ENCODE measurements around the gene MARCHF6. TPM values are rescaled to one million over a fixed set of nuclear protein-coding genes. Genes with fewer than 3 reads are reported as not detected.
"Not testable (repeated sequence)": the region's sequence is repeated elsewhere in the genome, so short reads cannot be mapped to it uniquely, and the experiment has no call there.

Gene MARCHF6
- polyA plus RNA-seq: 39.3 TPM

GRCh38 chr5:10353241-10354047 lies at the start of gene MARCHF6:
Gene MARCHF6 (plus strand): TSS chr5:10353695. CDS start chr5:10353899, 204 bp downstream.
- Mint-ChIP-seq H3K27me3 (no peaks in the 10 kb centered on the region), H3K27ac (peak within 1 kb of the TSS; percentile 98 to 99 (median 99)), H3K4me1 (peaks cover 26 to 41% (median 31%) of the 10 kb centered on the region in 3 donors), H3K9me3 (no peaks in the 10 kb centered on the region), H3K4me3 (peak within 1 kb of the TSS; percentile 96 to 100 (median 98)), H3K36me3 (peaks cover 3% of the 10 kb centered on the region)

DNA sequence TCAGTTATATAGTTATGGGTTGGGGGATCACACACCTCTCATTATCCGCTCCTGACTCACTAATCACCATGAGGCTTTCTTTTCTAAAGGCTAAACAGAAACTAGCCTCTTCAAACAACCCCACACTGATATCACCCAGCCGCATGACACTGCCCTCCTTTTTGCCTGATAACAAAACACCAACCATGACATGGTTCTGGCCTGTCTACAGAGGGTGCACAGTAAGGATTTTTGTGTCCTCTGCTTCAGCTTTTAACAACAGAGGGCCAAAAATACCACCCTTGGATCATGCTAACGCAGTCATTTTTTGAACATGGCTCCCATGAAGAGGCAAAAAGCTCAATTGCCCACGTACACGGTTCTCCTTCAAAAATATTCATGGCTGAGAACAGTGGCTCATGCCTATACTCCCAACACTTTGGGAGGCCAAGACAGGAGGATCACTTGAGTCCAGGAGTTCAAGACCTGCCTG lies 49.8 kb upstream of the MARCHF6 start:
- Mint-ChIP-seq H3K27me3 (peaks cover 14% of the 10 kb centered on the region), H3K4me3 (no peak overlapping the region), H3K36me3 (peaks cover 2% of the 10 kb centered on the region), H3K9me3 (peaks cover 0 to 4% (median 0%) of the 10 kb centered on the region in 3 donors), H3K27ac (no peak overlapping the region), H3K4me1 (peaks cover 0 to 4% (median 4%) of the 10 kb centered on the region in 3 donors)

DNA sequence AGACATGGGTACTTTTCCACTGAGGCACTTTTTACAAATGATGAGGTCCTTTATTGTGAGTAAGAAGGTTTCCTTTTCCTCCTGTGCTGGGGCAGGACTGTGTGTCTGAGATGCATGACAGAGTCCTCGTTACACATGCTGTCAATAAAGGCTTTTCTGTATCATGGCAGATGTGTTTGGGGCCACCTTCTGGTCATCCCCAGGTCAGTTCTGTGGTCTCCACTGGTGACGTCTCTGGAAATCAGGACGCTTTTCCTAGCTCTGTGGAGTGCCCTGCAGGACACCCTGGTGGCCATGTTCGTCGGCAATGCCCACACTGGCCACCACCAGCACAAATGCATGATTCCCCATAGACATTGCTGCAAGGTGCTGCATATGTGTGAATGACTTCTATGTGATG lies 48.6 kb upstream of the MARCHF6 start:
- Mint-ChIP-seq H3K27ac (no peak overlapping the region), H3K4me3 (no peak overlapping the region), H3K27me3 (peaks cover 14% of the 10 kb centered on the region), H3K4me1 (peaks cover 0 to 4% (median 4%) of the 10 kb centered on the region in 3 donors), H3K9me3 (peaks cover 0 to under 1% (median 0%) of the 10 kb centered on the region in 3 donors), H3K36me3 (peaks cover 2% of the 10 kb centered on the region)

DNA sequence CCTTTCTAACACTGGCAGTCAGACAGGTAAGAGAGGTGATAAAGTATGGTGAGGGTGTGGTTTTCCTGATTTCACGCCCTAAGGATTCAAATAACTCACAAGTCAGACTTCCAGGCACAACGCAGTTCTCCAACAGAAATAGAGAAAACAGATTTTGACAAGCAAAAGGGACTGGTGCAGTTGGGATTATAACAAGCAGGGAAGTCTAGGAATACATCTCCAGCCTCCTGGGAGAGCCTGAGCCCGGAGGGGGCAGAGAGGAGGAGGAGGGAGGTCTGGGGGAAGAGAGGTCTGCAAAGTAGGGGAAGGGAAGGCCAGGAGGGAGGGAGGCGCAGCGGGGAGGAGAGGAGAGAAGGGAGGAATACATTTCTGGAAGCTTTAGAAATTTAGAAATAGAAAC lies 47.4 kb upstream of the MARCHF6 start:
- H3K27ac Mint-ChIP-seq: no peak overlapping the region
- H3K4me3 Mint-ChIP-seq: peak overlapping the region in 1 of 4 donors; percentile 13

DNA sequence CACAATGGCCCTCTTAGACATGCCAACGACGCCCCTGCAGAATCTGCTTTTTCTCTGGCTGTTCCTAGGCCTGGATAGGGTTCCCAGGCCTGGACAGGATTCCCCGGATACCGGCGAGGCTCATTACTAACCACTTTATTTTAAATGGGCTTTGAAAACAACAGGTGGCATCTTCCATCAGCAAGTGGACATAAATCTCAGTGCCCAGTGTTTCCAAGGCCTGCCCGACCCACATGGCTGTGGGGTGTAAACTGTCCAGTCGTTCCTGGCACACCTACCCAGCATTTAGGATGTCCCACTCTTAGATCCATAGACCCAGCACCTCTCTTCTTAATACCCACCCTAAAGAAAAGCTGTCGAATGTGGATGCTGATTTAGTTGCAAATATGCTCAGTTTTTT lies 46.7 kb upstream of the MARCHF6 start:
- H3K4me3 Mint-ChIP-seq: peak overlapping the region in 3 of 4 donors; percentile 50 to 95 (median 92)
- no peaks in the 10 kb centered on the region for H3K9me3 Mint-ChIP-seq
- H3K4me1 Mint-ChIP-seq: peaks cover 0 to 4% (median 4%) of the 10 kb centered on the region in 3 donors
- H3K36me3 Mint-ChIP-seq: peaks cover 2% of the 10 kb centered on the region
- peaks cover 14% of the 10 kb centered on the region for H3K27me3 Mint-ChIP-seq
- H3K27ac Mint-ChIP-seq: no peak overlapping the region

More for the DNA sequence above, 47.4 kb upstream of the MARCHF6 start:
- Mint-ChIP-seq H3K9me3 (no peaks in the 10 kb centered on the region), H3K27me3 (peaks cover 14% of the 10 kb centered on the region), H3K36me3 (peaks cover 2% of the 10 kb centered on the region), H3K4me1 (peaks cover 0 to 4% (median 4%) of the 10 kb centered on the region in 3 donors)

- peak within 1 kb of the TSS; percentile 50 to 95 (median 86) for H3K4me3 Mint-ChIP-seq
- no peaks in the 10 kb centered on the region for H3K9me3 Mint-ChIP-seq
- peaks cover 2% of the 10 kb centered on the region for H3K36me3 Mint-ChIP-seq
- H3K27ac Mint-ChIP-seq: no peak within 1 kb of the TSS
- peaks cover 0 to 4% (median 4%) of the 10 kb centered on the region in 3 donors for H3K4me1 Mint-ChIP-seq
- peaks cover 14% of the 10 kb centered on the region for H3K27me3 Mint-ChIP-seq
These were observed 46.0 kb upstream of the MARCHF6 start, which contains the start of gene CMBL for GRCh38 chr5:10307206-10308148. Gene CMBL (minus strand): TSS chr5:10307902. CDS start chr5:10290762, 17,140 bp downstream.

DNA sequence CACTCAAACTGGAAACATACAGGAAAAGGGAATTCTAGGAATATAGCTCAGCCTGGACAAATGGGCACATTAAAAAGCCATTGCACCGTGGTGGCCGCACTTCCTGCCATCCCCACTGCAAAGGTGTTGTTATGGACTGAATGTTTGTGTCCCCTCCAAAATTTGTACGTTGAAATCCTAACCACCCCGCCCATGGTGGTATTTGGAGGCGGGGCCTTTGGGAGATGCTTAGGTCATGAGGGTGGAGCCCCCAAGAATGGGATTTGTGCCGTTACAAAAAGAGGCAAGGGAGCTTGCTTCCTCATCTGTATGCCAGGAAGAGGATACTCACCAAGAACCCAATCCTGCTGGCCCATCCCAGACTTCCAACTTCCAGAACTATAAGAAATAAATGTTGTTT lies 44.7 kb upstream of the MARCHF6 start:
- Mint-ChIP-seq H3K27ac (no peak overlapping the region), H3K4me1 (peaks cover 0 to 4% (median 4%) of the 10 kb centered on the region in 3 donors), H3K4me3 (peak overlapping the region; percentile 17 to 76 (median 48)), H3K27me3 (peaks cover 14% of the 10 kb centered on the region), H3K9me3 (no peaks in the 10 kb centered on the region), H3K36me3 (no peaks in the 10 kb centered on the region)

- H3K4me3 Mint-ChIP-seq: no peak overlapping the region
- H3K9me3 Mint-ChIP-seq: no peaks in the 10 kb centered on the region
- peaks cover 14% of the 10 kb centered on the region for H3K27me3 Mint-ChIP-seq
- no peaks in the 10 kb centered on the region for H3K36me3 Mint-ChIP-seq
- H3K4me1 Mint-ChIP-seq: peaks cover 0 to 4% (median 4%) of the 10 kb centered on the region in 3 donors
- H3K27ac Mint-ChIP-seq: no peak overlapping the region
These were observed 43.3 kb upstream of the MARCHF6 start for GRCh38 chr5:10310066-10310779.

DNA sequence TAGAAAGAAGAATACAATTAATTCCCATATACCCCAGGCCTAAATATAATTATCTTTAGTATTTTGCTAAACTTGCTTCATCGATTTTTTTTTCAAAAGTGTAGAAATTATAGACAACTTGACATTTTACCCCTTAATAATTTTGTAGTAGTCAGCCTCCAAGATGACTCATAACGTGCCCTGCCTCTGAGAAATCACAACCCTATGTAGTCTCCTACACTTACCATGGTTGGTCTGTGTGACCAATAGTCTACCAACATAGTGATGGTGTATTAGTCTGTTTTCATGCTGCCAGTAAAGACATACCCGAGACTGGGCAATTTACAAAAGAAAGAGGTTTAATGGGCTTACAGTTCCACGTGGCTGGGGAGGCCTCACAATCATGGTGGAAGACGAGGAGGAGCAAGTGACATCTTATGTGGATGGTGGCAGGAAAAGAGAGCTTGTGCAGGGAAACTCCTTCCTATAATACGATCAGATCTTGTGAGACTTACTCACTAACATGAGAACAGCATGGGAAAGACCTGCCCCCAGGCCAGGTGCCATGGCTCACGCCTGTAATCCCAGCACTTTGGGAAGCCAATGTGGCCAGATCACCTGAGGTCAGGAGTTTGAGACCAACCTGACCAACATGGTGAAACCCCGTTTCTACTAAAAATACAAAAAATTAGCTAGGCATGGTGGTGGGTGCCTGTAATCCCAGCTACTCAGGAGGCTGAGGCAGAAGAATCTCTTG lies 42.5 kb upstream of the MARCHF6 start:
- H3K4me3 Mint-ChIP-seq, H3K36me3 Mint-ChIP-seq, H3K4me1 Mint-ChIP-seq, H3K27ac Mint-ChIP-seq, H3K9me3 Mint-ChIP-seq: not testable (repeated sequence)
- peaks cover 13% of the 10 kb centered on the region for H3K27me3 Mint-ChIP-seq

GRCh38 chr5:10311595-10312425 lies 41.7 kb upstream of the MARCHF6 start:
- Mint-ChIP-seq H3K4me3 (no peak overlapping the region), H3K36me3 (no peaks in the 10 kb centered on the region), H3K9me3 (no peaks in the 10 kb centered on the region), H3K27me3 (peaks cover 11% of the 10 kb centered on the region), H3K4me1 (peaks cover 0 to 4% (median 4%) of the 10 kb centered on the region in 3 donors), H3K27ac (no peak overlapping the region)

DNA sequence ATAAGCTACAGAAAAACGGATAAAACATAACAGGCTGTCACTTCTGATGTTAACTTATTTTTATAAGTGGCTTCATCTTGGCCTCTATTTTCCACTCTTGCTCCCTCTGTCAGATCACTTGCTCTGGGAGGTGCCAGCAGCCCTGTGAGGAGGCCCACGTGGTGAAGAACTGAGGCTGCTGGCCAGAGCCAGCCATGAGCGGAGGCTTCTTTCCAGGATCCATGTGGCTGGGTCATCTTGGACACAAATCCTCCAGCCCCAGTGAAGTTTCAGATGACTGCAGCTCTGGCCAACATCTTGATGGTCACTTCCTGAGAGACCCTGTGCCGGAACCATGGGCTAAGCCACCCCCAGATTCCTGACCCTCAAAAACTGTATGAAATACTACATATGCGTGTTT lies 38.3 kb upstream of the MARCHF6 start:
- peaks cover 0 to 2% (median 1%) of the 10 kb centered on the region in 3 donors for H3K9me3 Mint-ChIP-seq
- H3K4me1 Mint-ChIP-seq: no peaks in the 10 kb centered on the region
- no peak overlapping the region for H3K4me3 Mint-ChIP-seq
- no peaks in the 10 kb centered on the region for H3K36me3 Mint-ChIP-seq
- no peaks in the 10 kb centered on the region for H3K27me3 Mint-ChIP-seq
- no peak overlapping the region for H3K27ac Mint-ChIP-seq

DNA sequence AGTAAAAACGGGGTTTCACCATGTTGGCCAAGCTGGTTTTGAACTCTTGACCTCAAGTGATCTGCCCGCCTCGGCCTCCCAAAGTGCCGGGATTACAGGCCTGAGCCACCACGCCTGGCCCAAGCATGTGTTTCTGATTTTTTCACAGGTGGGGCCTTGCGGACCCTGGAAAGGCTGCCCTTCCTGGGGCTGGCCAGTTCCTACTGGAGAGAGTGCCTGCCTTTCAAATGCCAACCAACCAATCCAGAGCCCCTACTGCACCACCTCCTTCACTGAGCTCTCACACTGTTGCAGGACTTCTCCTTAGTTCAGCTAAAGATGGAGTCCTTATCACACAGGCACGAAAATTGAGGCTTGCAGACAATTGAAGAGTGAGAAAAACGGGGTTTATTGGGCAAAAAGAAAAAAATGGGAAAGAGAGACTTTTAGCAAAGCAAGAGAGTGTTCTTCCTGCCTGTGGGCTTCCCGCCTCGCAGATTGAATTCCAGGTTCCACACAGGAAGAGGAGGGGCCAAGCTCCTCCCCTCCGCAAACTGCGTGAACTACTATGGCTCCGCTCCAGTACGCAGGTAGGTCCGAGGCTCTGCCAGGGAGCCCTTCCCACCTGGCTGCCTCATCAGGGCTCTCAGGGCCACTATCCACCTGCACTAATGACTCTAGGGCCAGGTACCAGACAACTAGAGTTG lies 37.5 kb upstream of the MARCHF6 start:
- H3K36me3 Mint-ChIP-seq: no peaks in the 10 kb centered on the region
- H3K27ac Mint-ChIP-seq: no peak overlapping the region
- no peaks in the 10 kb centered on the region for H3K4me1 Mint-ChIP-seq
- H3K9me3 Mint-ChIP-seq: peaks cover 0 to 2% (median 1%) of the 10 kb centered on the region in 3 donors
- H3K4me3 Mint-ChIP-seq: no peak overlapping the region
- no peaks in the 10 kb centered on the region for H3K27me3 Mint-ChIP-seq
